ENCODE data around the gene GYG1.

DNA sequence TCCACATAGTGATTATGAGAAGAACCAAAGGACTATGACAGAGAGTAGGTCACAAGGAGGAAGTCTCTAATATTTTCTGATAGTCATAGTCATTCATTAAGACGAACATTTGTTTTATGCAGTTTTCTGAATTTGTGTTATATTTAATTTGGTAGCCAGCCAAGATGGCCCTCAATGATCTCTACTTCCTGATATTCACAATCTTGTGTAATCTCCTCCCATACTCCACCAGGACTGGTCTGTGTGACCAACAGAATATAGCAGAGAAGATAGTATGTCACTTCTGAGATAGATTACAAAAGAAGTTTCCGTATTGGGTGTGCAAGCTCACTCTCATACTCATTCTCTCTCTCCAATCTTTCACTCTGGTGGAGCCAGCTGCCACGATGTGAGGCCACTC lies 64.2 kb downstream of the GYG1 start:
- TF ChIP-seq, protein P1, sequence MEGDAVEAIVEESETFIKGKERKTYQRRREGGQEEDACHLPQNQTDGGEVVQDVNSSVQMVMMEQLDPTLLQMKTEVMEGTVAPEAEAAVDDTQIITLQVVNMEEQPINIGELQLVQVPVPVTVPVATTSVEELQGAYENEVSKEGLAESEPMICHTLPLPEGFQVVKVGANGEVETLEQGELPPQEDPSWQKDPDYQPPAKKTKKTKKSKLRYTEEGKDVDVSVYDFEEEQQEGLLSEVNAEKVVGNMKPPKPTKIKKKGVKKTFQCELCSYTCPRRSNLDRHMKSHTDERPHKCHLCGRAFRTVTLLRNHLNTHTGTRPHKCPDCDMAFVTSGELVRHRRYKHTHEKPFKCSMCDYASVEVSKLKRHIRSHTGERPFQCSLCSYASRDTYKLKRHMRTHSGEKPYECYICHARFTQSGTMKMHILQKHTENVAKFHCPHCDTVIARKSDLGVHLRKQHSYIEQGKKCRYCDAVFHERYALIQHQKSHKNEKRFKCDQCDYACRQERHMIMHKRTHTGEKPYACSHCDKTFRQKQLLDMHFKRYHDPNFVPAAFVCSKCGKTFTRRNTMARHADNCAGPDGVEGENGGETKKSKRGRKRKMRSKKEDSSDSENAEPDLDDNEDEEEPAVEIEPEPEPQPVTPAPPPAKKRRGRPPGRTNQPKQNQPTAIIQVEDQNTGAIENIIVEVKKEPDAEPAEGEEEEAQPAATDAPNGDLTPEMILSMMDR (IDR thresholded peaks at IDR 0.05): no peak
- no peak for TF ChIP-seq POLR2A (IDR thresholded peaks at IDR 0.05)
